ENCODE data around the gene RUNX3.

RUNX3 gene

DNA sequence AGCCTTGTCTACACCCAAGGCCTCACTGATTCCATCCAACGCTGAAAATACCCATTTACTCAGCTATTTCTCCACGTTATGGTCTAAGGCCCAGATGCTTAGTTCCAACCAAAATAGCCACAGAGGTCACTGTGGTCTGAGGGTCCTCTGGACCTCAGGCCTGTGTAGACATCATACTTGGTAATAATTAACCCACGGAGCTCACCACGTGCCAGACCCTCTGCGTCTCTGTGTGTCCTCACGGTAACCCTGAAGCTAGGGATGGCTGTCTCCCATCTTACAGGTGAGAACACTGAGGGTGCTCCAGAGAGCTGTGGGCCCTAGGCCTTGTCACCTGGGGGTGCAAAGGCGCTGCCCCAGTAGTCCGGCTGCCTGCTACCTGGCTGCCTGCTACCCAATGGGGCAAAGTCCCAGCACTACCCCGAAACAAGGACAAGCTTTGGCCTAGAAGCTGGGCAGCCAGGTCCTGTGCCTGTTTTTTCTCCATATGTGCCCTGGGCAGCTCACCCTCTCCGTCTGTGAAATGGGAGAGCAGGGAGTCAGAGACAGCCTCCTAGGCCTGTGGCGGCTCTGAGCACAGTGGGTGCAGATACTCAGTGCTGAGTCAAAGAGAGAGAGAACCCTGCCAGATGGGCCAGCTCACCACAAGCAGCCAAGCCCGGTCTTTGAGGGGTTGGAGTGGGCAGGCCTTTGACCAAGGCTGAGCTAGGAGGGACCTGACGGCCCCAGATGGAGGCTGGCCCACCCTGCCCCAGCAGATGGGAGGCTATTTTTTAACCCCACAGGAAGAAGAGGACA is 17.0 kb upstream of the RUNX3 start:
- no CpG with 5 or more reads among the region's 13 CpGs for WGBS (ENCODE audit: extremely low coverage, insufficient coverage, insufficient read length)
- no peaks in the 10 kb centered on the region for H3K36me3 ChIP-seq (ENCODE audit: control insufficient read depth in 1 of 2, insufficient read depth in 2 of 2, low read length in 2 of 2)
- no peak overlapping the region for H4K8ac ChIP-seq (ENCODE audit: low read depth, low read length)
- no peaks in the 10 kb centered on the region for H3K79me1 ChIP-seq (ENCODE audit: low read length)
- no peak overlapping the region for H2BK120ac ChIP-seq (ENCODE audit: insufficient read depth, low read length, poor library complexity)
- no peak overlapping the region for H3K18ac ChIP-seq (ENCODE audit: low read length)
- H3K27ac ChIP-seq (ENCODE audit: low read depth, low read length): no peak overlapping the region
- H3K4me2 ChIP-seq (ENCODE audit: low read length): no peak overlapping the region
- no peaks in the 10 kb centered on the region for H3K27me3 ChIP-seq (ENCODE audit: insufficient read depth, low read length)
- H3K14ac ChIP-seq (ENCODE audit: low read length): no peak overlapping the region
- H2AFZ ChIP-seq (ENCODE audit: insufficient read depth, low read length, poor library complexity): no peak overlapping the region
- H2BK12ac ChIP-seq (ENCODE audit: low read length): no peak overlapping the region
- no peak overlapping the region for H4K12ac ChIP-seq (ENCODE audit: low read depth, low read length)
- H3K4me1 ChIP-seq (ENCODE audit: control insufficient read depth in 1 of 2, insufficient read depth in 2 of 2, low read length in 2 of 2): peaks cover 0 to 3% of the 10 kb centered on the region in 2 experiments
- no peak overlapping the region for H2AK5ac ChIP-seq (ENCODE audit: low read length)
- H3K79me2 ChIP-seq (ENCODE audit: control insufficient read depth, insufficient read depth, low read length, poor library complexity): no peaks in the 10 kb centered on the region
- no peak overlapping the region for H2BK5ac ChIP-seq (ENCODE audit: low read depth, low read length, poor library complexity)
- no peak overlapping the region for H3K23ac ChIP-seq (ENCODE audit: low read length)
- DNase-seq: no peak
- H3K4me3 ChIP-seq (ENCODE audit: low read depth, low read length): no peak overlapping the region
- no peaks in the 10 kb centered on the region for H3K9me3 ChIP-seq (ENCODE audit: insufficient read depth, low read depth, low read length)
- no peak overlapping the region for H4K91ac ChIP-seq (ENCODE audit: low read depth, low read length)
- no peak overlapping the region for H3K9ac ChIP-seq (ENCODE audit: low read length)
- no peak overlapping the region for H3K4ac ChIP-seq (ENCODE audit: low read depth, low read length)

DNA sequence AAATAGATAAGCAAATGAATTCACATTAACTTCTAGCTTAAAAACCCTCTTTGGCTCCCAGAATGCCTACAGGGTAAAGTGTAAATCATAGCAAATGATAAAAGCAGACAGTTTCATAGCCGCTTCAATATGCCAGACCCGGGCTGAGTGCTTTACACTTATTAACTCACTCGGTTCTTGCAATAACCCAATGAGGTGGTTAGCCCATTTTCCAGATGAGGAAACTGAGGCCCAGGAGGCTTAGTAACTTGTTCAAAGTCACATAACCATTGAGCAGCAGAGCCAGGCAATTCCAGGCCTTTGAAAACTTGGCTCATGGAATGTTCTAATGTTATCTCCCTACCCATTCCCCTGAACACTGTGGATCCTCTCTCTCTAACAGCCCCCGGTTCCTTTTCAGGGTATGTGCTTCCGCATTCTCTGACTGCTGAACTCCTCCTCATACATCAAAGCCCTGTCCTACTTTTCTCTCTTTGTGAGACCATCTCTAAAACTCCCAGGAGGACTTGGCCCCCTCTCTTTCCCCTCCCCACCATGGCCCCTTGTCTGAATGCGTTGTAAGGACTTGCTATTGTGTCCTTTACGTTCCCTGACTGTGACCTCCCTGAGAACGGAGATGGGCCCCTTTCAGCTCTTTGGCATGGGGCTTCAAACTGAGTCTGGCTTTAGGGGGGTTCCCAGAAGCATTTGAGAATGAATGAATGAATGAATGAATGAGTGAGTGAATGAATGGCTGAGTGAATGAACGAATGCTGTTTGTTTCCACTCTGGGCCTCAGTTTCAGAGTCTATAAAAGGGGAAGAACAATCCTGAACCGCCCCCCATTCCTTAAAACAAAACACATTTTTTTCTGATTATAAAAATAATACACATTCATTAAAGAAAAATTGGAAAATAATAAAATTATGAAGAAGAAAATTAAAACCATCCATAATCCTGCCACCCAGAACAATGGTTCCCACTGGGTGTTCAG is 15.6 kb upstream of the RUNX3 start:
- Histone ChIP-seq H3K36me3 (ENCODE audit: control insufficient read depth in 1 of 2, insufficient read depth in 2 of 2, low read length in 2 of 2) (no peaks in the 10 kb centered on the region), H3K14ac (ENCODE audit: low read length) (no peak overlapping the region), H2BK5ac (ENCODE audit: low read depth, low read length, poor library complexity) (no peak overlapping the region), H3K4me3 (ENCODE audit: low read depth, low read length) (no peak overlapping the region), H3K4me2 (ENCODE audit: low read length) (no peak overlapping the region), H2AK5ac (ENCODE audit: low read length) (no peak overlapping the region), H3K18ac (ENCODE audit: low read length) (no peak overlapping the region), H4K8ac (ENCODE audit: low read depth, low read length) (no peak overlapping the region), H3K27ac (ENCODE audit: low read depth, low read length) (no peak overlapping the region), H3K79me2 (ENCODE audit: control insufficient read depth, insufficient read depth, low read length, poor library complexity) (no peaks in the 10 kb centered on the region), H2AFZ (ENCODE audit: insufficient read depth, low read length, poor library complexity) (no peak overlapping the region), H3K79me1 (ENCODE audit: low read length) (no peaks in the 10 kb centered on the region), H4K12ac (ENCODE audit: low read depth, low read length) (no peak overlapping the region), H3K27me3 (ENCODE audit: insufficient read depth, low read length) (no peaks in the 10 kb centered on the region), H2BK120ac (ENCODE audit: insufficient read depth, low read length, poor library complexity) (no peak overlapping the region), H3K4ac (ENCODE audit: low read depth, low read length) (no peak overlapping the region), H3K9me3 (ENCODE audit: insufficient read depth, low read depth, low read length) (no peaks in the 10 kb centered on the region), H3K23ac (ENCODE audit: low read length) (no peak overlapping the region), H3K9ac (ENCODE audit: low read length) (no peak overlapping the region), H2BK12ac (ENCODE audit: low read length) (no peak overlapping the region), H3K4me1 (ENCODE audit: control insufficient read depth in 1 of 2, insufficient read depth in 2 of 2, low read length in 2 of 2) (peaks cover 0 to 3% of the 10 kb centered on the region in 2 experiments), H4K91ac (ENCODE audit: low read depth, low read length) (no peak overlapping the region)
- WGBS (ENCODE audit: extremely low coverage, insufficient coverage, insufficient read length): no CpG with 5 or more reads among the region's 10 CpGs
- DNase-seq: no peak

DNA sequence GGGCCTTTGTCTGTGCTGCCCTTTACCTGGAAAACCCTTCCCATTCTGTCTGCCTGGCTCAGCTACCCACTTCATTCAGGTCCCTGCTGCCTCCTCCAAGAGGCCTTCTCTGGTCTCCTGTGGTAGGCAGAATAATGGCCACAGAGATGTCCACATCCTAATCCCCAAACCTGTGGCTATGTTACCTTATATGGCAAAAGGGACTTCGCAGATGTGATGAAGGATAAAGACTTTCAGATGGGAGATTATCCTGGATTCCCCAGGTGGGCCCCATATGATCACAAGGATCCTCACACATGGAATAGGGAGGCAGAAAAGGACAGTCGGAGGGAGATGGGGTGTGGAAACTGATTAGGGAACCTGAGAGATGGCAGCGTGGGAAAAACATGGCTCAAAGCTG is 14.2 kb upstream of the RUNX3 start:
- H4K91ac ChIP-seq (ENCODE audit: low read depth, low read length): no peak overlapping the region
- H2BK12ac ChIP-seq (ENCODE audit: low read length): no peak overlapping the region
- no peaks in the 10 kb centered on the region for H3K27me3 ChIP-seq (ENCODE audit: insufficient read depth, low read length)
- H4K12ac ChIP-seq (ENCODE audit: low read depth, low read length): no peak overlapping the region
- no peak overlapping the region for H3K9ac ChIP-seq (ENCODE audit: low read length)
- no peak overlapping the region for H4K8ac ChIP-seq (ENCODE audit: low read depth, low read length)
- no peak overlapping the region for H2AFZ ChIP-seq (ENCODE audit: insufficient read depth, low read length, poor library complexity)
- no peak overlapping the region for H3K14ac ChIP-seq (ENCODE audit: low read length)
- no peak overlapping the region for H3K18ac ChIP-seq (ENCODE audit: low read length)
- no peak overlapping the region for H3K4me3 ChIP-seq (ENCODE audit: low read depth, low read length)
- H3K4ac ChIP-seq (ENCODE audit: low read depth, low read length): no peak overlapping the region
- no peaks in the 10 kb centered on the region for H3K36me3 ChIP-seq (ENCODE audit: control insufficient read depth in 1 of 2, insufficient read depth in 2 of 2, low read length in 2 of 2)
- no peak overlapping the region for H3K4me2 ChIP-seq (ENCODE audit: low read length)
- H3K23ac ChIP-seq (ENCODE audit: low read length): no peak overlapping the region
- no peaks in the 10 kb centered on the region for H3K4me1 ChIP-seq (ENCODE audit: control insufficient read depth in 1 of 2, insufficient read depth in 2 of 2, low read length in 2 of 2)
- no peak overlapping the region for H3K27ac ChIP-seq (ENCODE audit: low read depth, low read length)
- no peaks in the 10 kb centered on the region for H3K79me1 ChIP-seq (ENCODE audit: low read length)
- no peak overlapping the region for H2BK120ac ChIP-seq (ENCODE audit: insufficient read depth, low read length, poor library complexity)
- H2AK5ac ChIP-seq (ENCODE audit: low read length): no peak overlapping the region
- no peak overlapping the region for H2BK5ac ChIP-seq (ENCODE audit: low read depth, low read length, poor library complexity)
- WGBS (ENCODE audit: extremely low coverage, insufficient coverage, insufficient read length): no CpG with 5 or more reads among the region's 3 CpGs
- no peaks in the 10 kb centered on the region for H3K79me2 ChIP-seq (ENCODE audit: control insufficient read depth, insufficient read depth, low read length, poor library complexity)
- DNase-seq: no peak
- no peaks in the 10 kb centered on the region for H3K9me3 ChIP-seq (ENCODE audit: insufficient read depth, low read depth, low read length)

DNA sequence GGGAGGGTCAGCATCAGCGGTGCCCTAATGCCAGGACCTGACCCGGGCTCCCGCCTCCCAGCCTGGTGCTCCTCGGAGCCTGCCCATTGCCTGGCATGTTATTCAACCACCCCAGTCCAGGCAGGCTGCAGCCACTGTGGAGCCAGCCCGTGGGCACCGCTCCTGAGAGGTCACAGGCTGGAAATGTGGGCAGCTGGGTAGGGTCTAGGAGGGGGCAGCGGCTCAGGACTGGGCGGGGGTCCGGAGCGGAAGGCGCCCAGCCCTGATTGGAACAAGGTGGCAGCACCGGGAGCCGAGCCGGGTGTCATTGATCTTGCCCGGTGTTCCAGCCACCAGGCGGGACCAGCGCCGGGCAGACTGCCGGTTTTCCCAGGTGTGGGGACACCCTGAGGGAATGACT is 12.7 kb upstream of the RUNX3 start:
- Histone ChIP-seq H2AK5ac (ENCODE audit: low read length) (no peak overlapping the region), H3K79me1 (ENCODE audit: low read length) (no peaks in the 10 kb centered on the region), H3K4me3 (ENCODE audit: low read depth, low read length) (no peak overlapping the region), H3K4ac (ENCODE audit: low read depth, low read length) (no peak overlapping the region), H4K12ac (ENCODE audit: low read depth, low read length) (no peak overlapping the region), H3K9ac (ENCODE audit: low read length) (no peak overlapping the region), H3K23ac (ENCODE audit: low read length) (no peak overlapping the region), H3K4me1 (ENCODE audit: control insufficient read depth in 1 of 2, insufficient read depth in 2 of 2, low read length in 2 of 2) (no peaks in the 10 kb centered on the region), H3K36me3 (ENCODE audit: control insufficient read depth in 1 of 2, insufficient read depth in 2 of 2, low read length in 2 of 2) (no peaks in the 10 kb centered on the region), H3K9me3 (ENCODE audit: insufficient read depth, low read depth, low read length) (no peaks in the 10 kb centered on the region), H3K79me2 (ENCODE audit: control insufficient read depth, insufficient read depth, low read length, poor library complexity) (no peaks in the 10 kb centered on the region), H3K14ac (ENCODE audit: low read length) (no peak overlapping the region), H2BK5ac (ENCODE audit: low read depth, low read length, poor library complexity) (no peak overlapping the region), H4K91ac (ENCODE audit: low read depth, low read length) (no peak overlapping the region), H2BK120ac (ENCODE audit: insufficient read depth, low read length, poor library complexity) (no peak overlapping the region), H2AFZ (ENCODE audit: insufficient read depth, low read length, poor library complexity) (no peak overlapping the region), H4K8ac (ENCODE audit: low read depth, low read length) (no peak overlapping the region), H3K4me2 (ENCODE audit: low read length) (no peak overlapping the region), H3K18ac (ENCODE audit: low read length) (no peak overlapping the region), H3K27me3 (ENCODE audit: insufficient read depth, low read length) (no peaks in the 10 kb centered on the region), H3K27ac (ENCODE audit: low read depth, low read length) (no peak overlapping the region), H2BK12ac (ENCODE audit: low read length) (no peak overlapping the region)
- WGBS (ENCODE audit: extremely low coverage, insufficient coverage, insufficient read length): no CpG with 5 or more reads among the region's 19 CpGs
- DNase-seq: no peak

Data from trophoblast cell (in vitro differentiated cells and primary cell).